DMS 273 (cell line): Measurements from ENCODE around the gene KCNMB2.

Experiments used
- DNase-seq: peaks from one replicate; lab custom pipeline; 2025; ENCODE audit not compliant: unreplicated experiment; lab: John Stamatoyannopoulos, UW

Gene KCNMB2

DNA sequence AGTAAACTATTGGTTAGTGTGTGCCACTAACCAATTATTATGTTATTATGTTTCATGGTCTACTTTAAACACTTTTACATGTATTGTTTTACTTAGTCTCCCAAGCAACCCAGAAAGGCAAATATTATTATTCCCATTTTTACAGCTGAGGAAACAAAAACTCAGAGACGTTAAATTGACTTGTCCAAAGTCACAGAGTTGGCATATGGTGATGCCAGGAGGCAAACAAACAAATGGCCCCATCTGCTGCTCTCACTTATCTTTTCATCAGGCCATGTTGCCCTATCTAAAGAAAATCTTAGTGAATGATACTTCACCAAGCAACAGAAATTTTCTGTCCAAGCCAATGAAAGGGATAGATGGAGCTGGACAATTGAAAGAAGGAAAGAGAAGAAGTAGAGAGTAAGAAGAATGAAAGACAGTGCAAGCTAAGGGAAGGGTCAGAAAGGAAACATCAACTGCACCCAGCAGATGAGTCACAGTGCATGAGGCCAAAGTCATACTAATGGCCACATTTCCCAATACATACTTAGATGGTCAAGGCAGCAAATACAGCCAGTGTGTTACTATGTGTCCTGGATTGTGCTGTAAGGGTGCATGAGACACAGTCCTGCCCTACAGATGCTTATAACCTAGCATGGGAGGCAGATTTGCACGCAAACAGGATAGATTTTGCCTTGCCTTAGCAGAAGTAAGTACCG is 266.9 kb downstream of the KCNMB2 start:
- peak; percentile 61 for DNase-seq

- DNase-seq: no peak
Measured at GRCh38 chr3:178804606-178805005, 268.4 kb downstream of the KCNMB2 start.

DNA sequence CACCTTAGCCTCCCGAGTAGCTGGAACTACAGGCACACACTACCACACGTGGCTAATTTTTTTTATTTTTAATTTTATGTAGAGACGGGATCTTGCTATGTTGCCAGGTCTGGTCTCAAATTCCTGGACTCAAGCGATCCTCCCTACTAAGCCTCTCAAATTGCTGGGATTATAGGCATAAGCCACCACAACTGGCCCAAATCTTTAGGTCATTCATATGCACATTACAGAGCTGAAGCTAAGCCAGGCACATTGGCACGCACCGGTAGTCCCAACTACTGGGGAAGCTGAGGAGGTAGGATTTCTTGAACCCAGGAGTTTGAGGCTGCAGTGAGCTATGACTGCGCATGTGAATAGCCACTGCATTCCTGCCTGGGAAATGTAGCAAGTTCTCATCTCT is 269.5 kb downstream of the KCNMB2 start:
- no peak for DNase-seq

DNA sequence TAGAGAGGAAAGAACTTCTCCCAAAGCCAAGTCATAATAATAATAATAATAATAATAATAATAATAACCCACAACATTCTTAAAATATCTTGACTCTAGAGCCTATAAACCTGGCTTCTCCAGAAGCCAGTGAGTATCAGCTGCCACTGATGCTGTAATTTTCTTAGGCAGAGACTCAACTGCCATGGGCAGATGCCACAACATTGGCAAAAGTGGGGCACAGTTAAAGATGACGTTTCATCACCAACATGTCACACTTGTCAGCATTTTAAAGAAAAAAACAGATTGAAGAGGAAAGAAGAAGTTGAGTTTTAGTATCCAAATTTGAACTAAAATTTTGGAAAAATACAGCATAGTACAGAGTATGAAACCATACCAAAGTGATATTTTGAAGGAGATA is 270.4 kb downstream of the KCNMB2 start:
- DNase-seq: no peak

DNA sequence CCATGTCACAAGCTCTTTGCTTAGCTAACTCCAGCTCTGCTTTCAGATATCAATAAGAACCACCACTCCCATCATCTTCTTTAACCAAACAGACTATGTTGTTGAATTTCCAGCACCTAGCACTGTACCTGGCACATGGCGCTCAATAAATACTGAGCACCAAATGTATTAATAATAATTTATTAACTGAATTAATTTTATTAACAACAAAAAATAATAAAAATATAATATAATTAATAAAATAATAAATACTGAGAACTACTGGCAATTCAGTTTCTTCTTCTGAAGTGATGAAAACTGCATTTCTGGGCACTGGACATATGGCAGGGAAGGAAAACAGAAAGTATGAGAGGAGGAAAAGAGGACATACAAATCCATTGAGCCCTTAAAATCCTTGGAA is 271.5 kb downstream of the KCNMB2 start:
- no peak for DNase-seq

DNA sequence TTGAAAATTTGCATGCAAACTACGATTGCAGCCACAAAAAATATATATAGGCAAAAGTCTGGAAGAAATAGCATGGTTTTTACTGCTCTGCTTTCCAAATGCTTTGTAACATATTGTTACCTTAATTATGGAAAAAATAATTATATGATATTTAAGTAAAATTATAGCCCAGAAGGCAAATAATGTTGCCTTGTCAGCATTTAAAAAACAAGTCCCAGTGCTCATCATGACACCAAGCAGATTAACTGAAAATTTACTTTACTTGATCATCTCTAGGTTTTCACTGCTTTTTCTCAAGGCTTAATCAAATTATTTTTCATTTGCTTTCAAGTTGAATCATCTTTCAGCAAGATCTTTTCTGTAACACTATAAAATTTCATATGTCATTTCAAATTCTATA is 272.5 kb downstream of the KCNMB2 start:
- DNase-seq: no peak

DNA sequence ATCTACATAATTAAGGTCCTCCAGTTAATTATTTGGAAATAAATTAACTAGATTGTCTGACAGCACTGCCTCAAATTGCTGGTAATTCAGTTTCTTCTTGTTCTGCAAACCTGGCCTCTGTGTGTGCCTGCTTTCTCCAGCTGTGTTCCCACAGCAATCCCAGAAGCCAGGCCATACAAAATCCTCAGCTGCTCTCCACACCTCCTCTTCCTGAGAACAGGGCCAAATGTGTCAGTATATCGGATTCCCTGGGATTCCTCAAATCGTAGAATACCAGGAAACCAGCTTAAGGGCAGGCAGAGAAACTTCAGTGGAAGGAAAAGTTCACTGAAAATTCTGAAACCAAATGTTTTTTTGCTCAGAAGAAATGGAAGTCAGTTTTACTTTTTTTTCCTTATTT is 273.9 kb downstream of the KCNMB2 start:
- DNase-seq: peak; percentile 36

DNA sequence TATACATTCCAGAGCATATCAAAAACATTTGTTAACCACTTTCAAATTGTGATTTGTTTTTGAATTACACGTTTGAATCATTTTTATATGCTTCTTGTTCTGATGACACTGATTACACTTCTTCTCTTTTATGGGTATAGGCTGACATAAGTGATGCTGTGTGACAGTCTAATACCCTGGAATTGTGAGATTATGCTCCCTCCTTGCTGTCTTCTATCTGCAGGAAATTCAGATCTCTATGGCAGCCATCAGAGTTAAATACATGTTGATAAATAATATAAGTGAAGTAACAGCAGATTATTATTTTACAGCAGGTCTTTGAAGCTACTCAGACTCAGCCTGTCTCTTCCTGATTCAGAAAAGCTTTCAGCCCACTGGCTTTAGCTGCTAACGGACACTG is 286.5 kb downstream of the KCNMB2 start:
- no peak for DNase-seq

- no peak for DNase-seq
Measured at GRCh38 chr3:178823150-178823549, 286.9 kb downstream of the KCNMB2 start.

DNA sequence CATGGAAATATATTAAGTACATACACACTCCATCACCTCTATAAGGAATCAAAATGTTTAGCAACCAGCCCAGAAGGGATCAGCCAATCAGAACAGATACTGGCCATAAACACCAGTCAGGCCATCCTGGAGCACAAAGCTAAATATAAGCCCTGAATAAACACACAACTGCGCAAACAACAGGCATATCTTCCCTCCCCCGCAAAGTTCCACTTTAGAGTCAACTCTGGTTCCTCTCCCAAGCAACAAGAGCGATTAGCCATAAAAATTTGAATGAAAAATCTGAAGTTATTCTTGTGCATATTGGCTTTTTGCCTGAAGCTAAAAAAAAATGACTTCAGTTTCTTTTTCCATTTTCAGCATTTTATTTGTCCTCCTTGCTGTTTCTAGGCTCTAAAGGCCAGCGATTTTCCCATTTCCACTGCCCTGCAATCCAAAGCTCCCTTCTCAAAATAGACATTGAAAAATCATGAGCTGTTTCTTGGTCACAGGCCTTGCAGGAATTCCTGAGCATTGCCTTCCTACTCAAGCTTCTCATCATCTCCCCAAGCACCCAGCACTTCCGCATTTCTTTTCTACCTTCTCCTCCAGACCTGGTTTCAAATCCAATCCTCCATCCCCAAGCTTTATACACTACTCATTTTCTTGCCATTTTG is 287.5 kb downstream of the KCNMB2 start:
- DNase-seq: no peak

GRCh38 chr3:178826435-178827123 is 290.3 kb downstream of the KCNMB2 start:
- DNase-seq: no peak

GRCh38 chr3:178827285-178827856 is 291.1 kb downstream of the KCNMB2 start:
- DNase-seq: peak; percentile 32

GRCh38 chr3:178833695-178834094 is 297.5 kb downstream of the KCNMB2 start:
- no peak for DNase-seq

DNA sequence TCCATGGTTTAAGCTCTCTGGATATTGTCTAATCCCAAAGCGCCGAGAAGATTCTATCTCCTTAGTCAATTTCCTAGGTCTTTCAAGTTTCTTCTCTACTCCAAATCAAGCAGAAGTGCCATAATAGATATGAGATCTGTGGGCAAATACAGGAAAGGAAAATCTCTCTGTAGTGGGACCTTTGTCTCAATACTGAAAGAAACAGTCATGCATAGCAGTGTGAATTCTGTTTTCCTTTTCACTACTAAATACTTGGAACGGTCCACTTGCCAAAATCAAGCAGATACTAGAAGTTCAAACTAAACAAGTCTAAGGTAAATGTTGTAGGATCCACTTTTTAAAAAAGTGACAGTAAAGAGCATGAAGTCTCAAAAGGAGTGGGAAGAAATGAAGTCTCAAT is 298.8 kb downstream of the KCNMB2 start:
- DNase-seq: no peak

GRCh38 chr3:178837512-178837911 is 301.3 kb downstream of the KCNMB2 start:
- no peak for DNase-seq

DNA sequence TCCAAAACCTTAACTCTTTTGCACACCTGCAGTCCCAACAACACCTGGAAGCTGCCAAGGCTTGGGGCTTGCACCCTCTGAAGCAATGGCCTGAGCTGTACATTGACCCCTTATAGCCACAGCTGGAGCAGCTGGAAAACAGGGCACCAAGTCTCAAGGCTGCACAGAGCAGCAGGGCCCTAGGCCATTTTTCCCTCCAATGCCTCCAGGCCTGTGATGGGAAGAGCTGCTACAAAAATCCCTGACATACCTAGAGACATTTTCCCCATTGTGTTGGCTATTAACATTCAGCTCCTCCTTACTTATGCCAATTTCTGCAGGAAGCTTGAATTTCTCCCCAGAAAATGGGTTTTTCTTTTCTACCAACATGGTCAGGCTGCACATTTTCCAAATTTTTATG is 304.4 kb downstream of the KCNMB2 start:
- DNase-seq: no peak

DNA sequence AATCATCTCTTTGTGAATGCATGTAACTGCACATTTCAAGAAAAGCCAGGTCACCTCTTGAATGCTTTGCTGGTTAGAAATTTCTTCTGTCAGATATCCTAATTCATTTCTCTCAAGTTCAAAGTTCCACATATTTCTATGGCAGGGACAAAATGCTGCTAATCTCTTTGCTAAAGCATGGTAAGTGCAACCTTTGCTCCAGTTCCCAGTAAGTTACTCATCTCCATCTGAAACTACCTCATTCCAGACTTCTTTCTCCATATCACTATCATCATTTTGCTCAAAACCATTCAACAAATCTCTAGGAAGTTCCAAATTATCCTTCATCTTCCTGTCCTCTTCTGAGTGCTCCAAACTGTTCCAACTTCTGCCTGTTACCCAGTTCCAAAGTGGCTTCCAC is 304.8 kb downstream of the KCNMB2 start:
- no peak for DNase-seq

- no peak for DNase-seq
Measured at GRCh38 chr3:178844916-178845315, 308.7 kb downstream of the KCNMB2 start.

GRCh38 chr3:178845420-178846118 is 309.3 kb downstream of the KCNMB2 start:
- DNase-seq: no peak

DNA sequence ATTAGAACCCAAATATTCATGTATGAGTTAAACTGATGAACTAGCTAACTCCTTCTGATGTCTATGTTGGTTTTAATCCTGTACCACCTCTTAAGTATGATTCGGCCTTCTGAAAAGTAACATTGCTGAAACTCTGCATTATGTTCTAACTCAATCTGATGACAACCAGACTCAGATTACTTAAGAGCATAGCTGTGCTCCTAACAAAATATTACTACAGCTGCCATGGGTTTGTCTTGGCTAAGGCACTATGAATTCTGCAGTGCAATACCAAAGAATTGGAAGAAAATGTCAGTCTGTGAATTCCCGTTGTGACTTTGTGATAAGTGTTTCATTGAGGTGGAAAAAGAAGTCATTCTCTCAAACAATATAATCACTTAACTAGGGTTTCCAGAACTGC is 311.0 kb downstream of the KCNMB2 start:
- no peak for DNase-seq

DNA sequence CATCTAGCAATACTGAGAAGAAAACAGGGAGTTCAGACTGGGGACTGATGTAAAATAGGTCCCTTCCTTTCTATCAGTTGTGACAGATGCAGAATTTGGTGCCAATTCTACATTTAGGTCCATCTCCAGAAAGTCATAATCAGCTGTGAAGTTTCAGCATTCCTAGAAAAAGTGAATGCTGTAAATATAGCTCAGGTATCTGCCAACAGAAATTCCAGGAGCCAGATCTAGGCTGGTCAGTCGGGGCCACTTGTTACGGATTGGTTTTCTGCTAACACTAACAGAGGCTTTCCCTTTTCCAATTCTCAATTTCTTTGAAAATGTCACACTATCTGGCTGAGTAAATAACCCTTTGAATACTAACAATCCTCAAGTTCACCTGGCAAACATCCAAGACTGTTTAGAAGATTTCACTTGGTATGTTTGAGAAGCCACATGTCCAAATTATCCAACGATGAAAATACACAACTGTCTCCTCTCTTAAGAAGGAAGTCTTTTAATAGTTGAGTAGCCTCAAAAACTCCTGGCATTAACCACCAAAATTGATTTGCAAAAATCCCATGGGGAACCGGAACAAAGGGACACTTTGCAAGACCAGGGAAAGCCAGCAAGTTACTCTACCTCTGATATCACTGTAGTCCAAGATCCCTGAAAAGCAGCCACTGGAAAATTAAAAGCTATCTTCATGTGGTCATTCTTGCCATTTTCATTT is 313.1 kb downstream of the KCNMB2 start:
- DNase-seq: peak; percentile 23
